ENCODE results near the gene RBM26.
"Not testable (repeated sequence)": the region's sequence is repeated elsewhere in the genome, so short reads cannot be mapped to it uniquely, and the experiment has no call there.

RBM26 gene

GRCh38 chr13:79328510-79328909 is 77.5 kb downstream of the RBM26 start:
- no peak for DNase-seq

- no peak for DNase-seq
Measured at GRCh38 chr13:79320433-79320832, 85.6 kb downstream of the RBM26 start.

GRCh38 chr13:79318664-79319063 is 87.4 kb downstream of the RBM26 start:
- DNase-seq = no peak

GRCh38 chr13:79317856-79318255 is 88.2 kb downstream of the RBM26 start:
- DNase-seq = no peak

- DNase-seq = no peak
Measured at GRCh38 chr13:79314652-79315051, 91.4 kb downstream of the RBM26 start.

- DNase-seq = no peak
Measured at GRCh38 chr13:79312340-79312855, 93.7 kb downstream of the RBM26 start.

GRCh38 chr13:79311386-79311785 is 94.7 kb downstream of the RBM26 start:
- DNase-seq = no peak

GRCh38 chr13:79309690-79310089 is 96.4 kb downstream of the RBM26 start:
- no peak for DNase-seq

- DNase-seq = no peak
Measured at GRCh38 chr13:79307866-79308298, 98.2 kb downstream of the RBM26 start.

GRCh38 chr13:79307433-79307861 is 98.6 kb downstream of the RBM26 start:
- no peak for DNase-seq

- DNase-seq = no peak
Measured at GRCh38 chr13:79306650-79307049, 99.4 kb downstream of the RBM26 start.

- no peak for DNase-seq
Measured at GRCh38 chr13:79297128-79297527, 108.9 kb downstream of the RBM26 start.

GRCh38 chr13:79295906-79296706 is 109.9 kb downstream of the RBM26 start:
- no peak for DNase-seq

- DNase-seq = no peak
Measured at GRCh38 chr13:79290595-79291244, 115.3 kb downstream of the RBM26 start.

- DNase-seq = no peak
Measured at GRCh38 chr13:79289571-79289970, 116.5 kb downstream of the RBM26 start.

GRCh38 chr13:79287939-79288795 is 117.9 kb downstream of the RBM26 start:
- no peak for DNase-seq

- DNase-seq = no peak
Measured at GRCh38 chr13:79285159-79285558, 120.9 kb downstream of the RBM26 start.

- no peak for DNase-seq
Measured at GRCh38 chr13:79283742-79284141, 122.3 kb downstream of the RBM26 start.

- no peak for DNase-seq
Measured at GRCh38 chr13:79282976-79283375, 123.1 kb downstream of the RBM26 start.

- DNase-seq = no peak
Measured at GRCh38 chr13:79282508-79282907, 123.5 kb downstream of the RBM26 start.

GRCh38 chr13:79281339-79281747 is 124.7 kb downstream of the RBM26 start:
- no peak for DNase-seq

- not testable (repeated sequence) for DNase-seq
Measured at GRCh38 chr13:79279735-79280134, 126.3 kb downstream of the RBM26 start.

- no peak for DNase-seq
Measured at GRCh38 chr13:79273045-79273444, 133.0 kb downstream of the RBM26 start.

Measured in NCI-H1092 treated with DMSO at 0.1 percent for 48 hours (cell line).